WTC11 (cell line): ENCODE data around the gene GNLY. TPM values are rescaled to one million over a fixed set of nuclear protein-coding genes. Genes with fewer than 3 reads are reported as not detected.

Source experiments
- CREB1 ChIP-seq: sonication (generic); formaldehyde crosslinking; IDR thresholded peaks from 2 replicates; pipeline ENCODE4 v1.8.0; 2023; ENCODE audit warnings: mild to moderate bottlenecking, missing genetic modification reagents
- FOXP1 ChIP-seq: sonication (generic); formaldehyde crosslinking; IDR thresholded peaks from 2 replicates; pipeline ENCODE4 v1.8.0; 2022; ENCODE audit warnings: missing genetic modification reagents, mild to moderate bottlenecking, moderate library complexity, borderline replicate concordance
- NFE2L1 ChIP-seq: sonication (generic); formaldehyde crosslinking; IDR thresholded peaks from 2 replicates; pipeline ENCODE4 v1.8.1; 2023; ENCODE audit warnings: missing genetic modification reagents
- NFYB ChIP-seq: sonication (generic); formaldehyde crosslinking; conservative IDR thresholded peaks from 2 replicates; pipeline ENCODE4 v1.8.0; 2022; ENCODE audit warnings: low read depth, missing genetic modification reagents
- NR1H2 ChIP-seq: sonication (generic); formaldehyde crosslinking; IDR thresholded peaks from 2 replicates; pipeline ENCODE4 v1.9.0; 2021; ENCODE audit warnings: mild to moderate bottlenecking, moderate library complexity, missing genetic modification reagents
- OVOL2 ChIP-seq: fragments of 250-450 bp; sonication (Bioruptor Pico); IDR thresholded peaks from 2 replicates; pipeline ENCODE4 v1.9.0; 2021; ENCODE audit warnings: mild to moderate bottlenecking, borderline replicate concordance
- TCF7 ChIP-seq: sonication (generic); formaldehyde crosslinking; IDR thresholded peaks from 2 replicates; pipeline ENCODE4 v1.8.0; 2022; ENCODE audit warnings: mild to moderate bottlenecking, low read depth, missing genetic modification reagents, moderate library complexity
- TEAD1 ChIP-seq: sonication (generic); formaldehyde crosslinking; IDR thresholded peaks from 2 replicates; pipeline ENCODE4 v1.8.0; 2022; ENCODE audit warnings: mild to moderate bottlenecking, missing genetic modification reagents
- ZNF121 ChIP-seq: sonication (generic); formaldehyde crosslinking; IDR thresholded peaks from 2 replicates; pipeline ENCODE4 v1.8.0; 2023; ENCODE audit warnings: missing genetic modification reagents
- ZNF317 ChIP-seq: sonication (generic); formaldehyde crosslinking; IDR thresholded peaks from 2 replicates; pipeline ENCODE4 v1.8.1; 2023; ENCODE audit warnings: low read depth, mild to moderate bottlenecking, moderate library complexity, missing genetic modification reagents, borderline replicate concordance
- total RNA-seq: library from RNA; stranded (reverse); gene quantifications from 3 replicates; pipeline ENCODE4 v1.2.3, GENCODE V29; 2021
- TF ChIP-seq, protein P1 (sequence below): sonication (generic); formaldehyde crosslinking; IDR thresholded peaks from 2 replicates; pipeline ENCODE4 v1.8.1; 2023; ENCODE audit warnings: mild to moderate bottlenecking, missing genetic modification reagents, borderline replicate concordance
- TF ChIP-seq, protein P2 (sequence below): fragments of 200-600 bp; IDR thresholded peaks from 2 replicates; pipeline ENCODE4 v1.8.0; 2022; ENCODE audit warnings: antibody characterized with exemption
- TF ChIP-seq, protein P3 (sequence below): sonication (generic); formaldehyde crosslinking; IDR thresholded peaks from 2 replicates; pipeline ENCODE4 v1.8.1; 2023; ENCODE audit warnings: mild to moderate bottlenecking, moderate library complexity, missing genetic modification reagents
- TF ChIP-seq, protein P4 (sequence below): sonication (generic); formaldehyde crosslinking; IDR thresholded peaks from 2 replicates; pipeline ENCODE4 v1.8.0; 2022; ENCODE audit warnings: mild to moderate bottlenecking, missing genetic modification reagents
- TF ChIP-seq, protein P5 (sequence below): sonication (generic); formaldehyde crosslinking; IDR thresholded peaks from 2 replicates; pipeline ENCODE4 v1.8.1; 2023; ENCODE audit warnings: mild to moderate bottlenecking, missing genetic modification reagents, moderate library complexity
- TF ChIP-seq, protein P6 (sequence below): sonication (generic); formaldehyde crosslinking; IDR thresholded peaks from 2 replicates; pipeline ENCODE4 v1.8.0; 2023; ENCODE audit warnings: missing genetic modification reagents, mild to moderate bottlenecking, borderline replicate concordance

The GNLY gene
- total RNA-seq, 1 experiment from 2014 or later: not detected

DNA sequence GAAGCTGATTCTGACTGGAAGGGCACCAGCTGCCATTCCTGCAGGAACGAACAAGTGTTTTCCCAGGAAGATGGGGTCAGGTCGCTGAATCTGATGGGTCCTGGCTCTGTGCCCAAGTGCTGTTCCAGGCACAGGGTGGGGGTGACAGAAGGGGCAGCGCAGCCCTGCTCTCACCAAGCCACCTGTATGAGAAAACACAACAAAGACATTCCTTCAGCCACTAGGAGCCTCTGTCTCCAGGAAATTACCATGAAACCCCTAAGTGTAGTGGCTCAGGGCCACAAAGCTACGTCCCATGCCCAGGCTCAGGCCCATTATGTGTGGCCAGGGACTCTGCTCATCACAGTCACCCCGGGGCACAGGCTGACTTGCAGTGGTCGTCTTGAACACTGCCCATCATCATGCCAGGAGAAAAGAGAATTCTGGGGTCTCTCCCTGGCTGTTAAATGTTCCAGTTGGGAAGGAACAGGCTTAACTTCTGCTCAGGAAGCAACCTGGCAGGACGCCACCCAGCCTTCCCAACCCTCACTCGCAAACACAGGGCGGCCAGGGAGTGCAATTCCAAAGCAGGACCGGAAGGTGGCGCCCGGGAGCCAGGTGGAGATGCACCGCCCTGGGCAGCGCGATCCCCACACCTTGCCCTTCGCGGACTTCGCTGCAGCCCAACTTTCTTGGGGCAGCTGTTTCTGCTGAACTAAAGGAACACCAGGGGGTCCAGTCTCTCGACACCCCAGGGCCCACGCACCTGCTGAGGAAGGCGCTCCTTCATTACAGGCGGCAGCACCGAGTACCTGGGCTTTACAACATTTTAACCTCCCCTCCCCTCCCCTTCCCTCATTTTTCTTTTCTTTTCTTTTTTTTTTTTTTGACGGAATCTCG, 15.1 kb upstream of the GNLY start (continued):
- no peak for TF ChIP-seq ZNF317 (CRISPR knock-in tag)
- TF ChIP-seq, protein P1, sequence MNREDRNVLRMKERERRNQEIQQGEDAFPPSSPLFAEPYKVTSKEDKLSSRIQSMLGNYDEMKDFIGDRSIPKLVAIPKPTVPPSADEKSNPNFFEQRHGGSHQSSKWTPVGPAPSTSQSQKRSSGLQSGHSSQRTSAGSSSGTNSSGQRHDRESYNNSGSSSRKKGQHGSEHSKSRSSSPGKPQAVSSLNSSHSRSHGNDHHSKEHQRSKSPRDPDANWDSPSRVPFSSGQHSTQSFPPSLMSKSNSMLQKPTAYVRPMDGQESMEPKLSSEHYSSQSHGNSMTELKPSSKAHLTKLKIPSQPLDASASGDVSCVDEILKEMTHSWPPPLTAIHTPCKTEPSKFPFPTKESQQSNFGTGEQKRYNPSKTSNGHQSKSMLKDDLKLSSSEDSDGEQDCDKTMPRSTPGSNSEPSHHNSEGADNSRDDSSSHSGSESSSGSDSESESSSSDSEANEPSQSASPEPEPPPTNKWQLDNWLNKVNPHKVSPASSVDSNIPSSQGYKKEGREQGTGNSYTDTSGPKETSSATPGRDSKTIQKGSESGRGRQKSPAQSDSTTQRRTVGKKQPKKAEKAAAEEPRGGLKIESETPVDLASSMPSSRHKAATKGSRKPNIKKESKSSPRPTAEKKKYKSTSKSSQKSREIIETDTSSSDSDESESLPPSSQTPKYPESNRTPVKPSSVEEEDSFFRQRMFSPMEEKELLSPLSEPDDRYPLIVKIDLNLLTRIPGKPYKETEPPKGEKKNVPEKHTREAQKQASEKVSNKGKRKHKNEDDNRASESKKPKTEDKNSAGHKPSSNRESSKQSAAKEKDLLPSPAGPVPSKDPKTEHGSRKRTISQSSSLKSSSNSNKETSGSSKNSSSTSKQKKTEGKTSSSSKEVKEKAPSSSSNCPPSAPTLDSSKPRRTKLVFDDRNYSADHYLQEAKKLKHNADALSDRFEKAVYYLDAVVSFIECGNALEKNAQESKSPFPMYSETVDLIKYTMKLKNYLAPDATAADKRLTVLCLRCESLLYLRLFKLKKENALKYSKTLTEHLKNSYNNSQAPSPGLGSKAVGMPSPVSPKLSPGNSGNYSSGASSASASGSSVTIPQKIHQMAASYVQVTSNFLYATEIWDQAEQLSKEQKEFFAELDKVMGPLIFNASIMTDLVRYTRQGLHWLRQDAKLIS (CRISPR knock-in tag): no peak
- TF ChIP-seq, protein P2, sequence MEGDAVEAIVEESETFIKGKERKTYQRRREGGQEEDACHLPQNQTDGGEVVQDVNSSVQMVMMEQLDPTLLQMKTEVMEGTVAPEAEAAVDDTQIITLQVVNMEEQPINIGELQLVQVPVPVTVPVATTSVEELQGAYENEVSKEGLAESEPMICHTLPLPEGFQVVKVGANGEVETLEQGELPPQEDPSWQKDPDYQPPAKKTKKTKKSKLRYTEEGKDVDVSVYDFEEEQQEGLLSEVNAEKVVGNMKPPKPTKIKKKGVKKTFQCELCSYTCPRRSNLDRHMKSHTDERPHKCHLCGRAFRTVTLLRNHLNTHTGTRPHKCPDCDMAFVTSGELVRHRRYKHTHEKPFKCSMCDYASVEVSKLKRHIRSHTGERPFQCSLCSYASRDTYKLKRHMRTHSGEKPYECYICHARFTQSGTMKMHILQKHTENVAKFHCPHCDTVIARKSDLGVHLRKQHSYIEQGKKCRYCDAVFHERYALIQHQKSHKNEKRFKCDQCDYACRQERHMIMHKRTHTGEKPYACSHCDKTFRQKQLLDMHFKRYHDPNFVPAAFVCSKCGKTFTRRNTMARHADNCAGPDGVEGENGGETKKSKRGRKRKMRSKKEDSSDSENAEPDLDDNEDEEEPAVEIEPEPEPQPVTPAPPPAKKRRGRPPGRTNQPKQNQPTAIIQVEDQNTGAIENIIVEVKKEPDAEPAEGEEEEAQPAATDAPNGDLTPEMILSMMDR: peak; percentile 96
- TF ChIP-seq NFYB (CRISPR knock-in tag): no peak
- no peak for TF ChIP-seq OVOL2
- TF ChIP-seq ZNF121 (CRISPR knock-in tag): peak; percentile 100
- TF ChIP-seq TEAD1: no peak
- TF ChIP-seq, protein P3, sequence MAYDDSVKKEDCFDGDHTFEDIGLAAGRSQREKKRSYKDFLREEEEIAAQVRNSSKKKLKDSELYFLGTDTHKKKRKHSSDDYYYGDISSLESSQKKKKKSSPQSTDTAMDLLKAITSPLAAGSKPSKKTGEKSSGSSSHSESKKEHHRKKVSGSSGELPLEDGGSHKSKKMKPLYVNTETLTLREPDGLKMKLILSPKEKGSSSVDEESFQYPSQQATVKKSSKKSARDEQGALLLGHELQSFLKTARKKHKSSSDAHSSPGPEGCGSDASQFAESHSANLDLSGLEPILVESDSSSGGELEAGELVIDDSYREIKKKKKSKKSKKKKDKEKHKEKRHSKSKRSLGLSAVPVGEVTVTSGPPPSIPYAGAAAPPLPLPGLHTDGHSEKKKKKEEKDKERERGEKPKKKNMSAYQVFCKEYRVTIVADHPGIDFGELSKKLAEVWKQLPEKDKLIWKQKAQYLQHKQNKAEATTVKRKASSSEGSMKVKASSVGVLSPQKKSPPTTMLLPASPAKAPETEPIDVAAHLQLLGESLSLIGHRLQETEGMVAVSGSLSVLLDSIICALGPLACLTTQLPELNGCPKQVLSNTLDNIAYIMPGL (CRISPR knock-in tag): 0 out of 2 replicates have a peak, but pooled peaks have one; percentile 43
- no peak for TF ChIP-seq CREB1
- TF ChIP-seq, protein P4, sequence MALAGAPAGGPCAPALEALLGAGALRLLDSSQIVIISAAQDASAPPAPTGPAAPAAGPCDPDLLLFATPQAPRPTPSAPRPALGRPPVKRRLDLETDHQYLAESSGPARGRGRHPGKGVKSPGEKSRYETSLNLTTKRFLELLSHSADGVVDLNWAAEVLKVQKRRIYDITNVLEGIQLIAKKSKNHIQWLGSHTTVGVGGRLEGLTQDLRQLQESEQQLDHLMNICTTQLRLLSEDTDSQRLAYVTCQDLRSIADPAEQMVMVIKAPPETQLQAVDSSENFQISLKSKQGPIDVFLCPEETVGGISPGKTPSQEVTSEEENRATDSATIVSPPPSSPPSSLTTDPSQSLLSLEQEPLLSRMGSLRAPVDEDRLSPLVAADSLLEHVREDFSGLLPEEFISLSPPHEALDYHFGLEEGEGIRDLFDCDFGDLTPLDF (CRISPR knock-in tag): no peak
- TF ChIP-seq NFE2L1 (CRISPR knock-in tag): no peak
- TF ChIP-seq, protein P5, sequence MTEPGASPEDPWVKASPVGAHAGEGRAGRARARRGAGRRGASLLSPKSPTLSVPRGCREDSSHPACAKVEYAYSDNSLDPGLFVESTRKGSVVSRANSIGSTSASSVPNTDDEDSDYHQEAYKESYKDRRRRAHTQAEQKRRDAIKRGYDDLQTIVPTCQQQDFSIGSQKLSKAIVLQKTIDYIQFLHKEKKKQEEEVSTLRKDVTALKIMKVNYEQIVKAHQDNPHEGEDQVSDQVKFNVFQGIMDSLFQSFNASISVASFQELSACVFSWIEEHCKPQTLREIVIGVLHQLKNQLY (CRISPR knock-in tag): no peak
- TF ChIP-seq FOXP1 (CRISPR knock-in tag): no peak
- TF ChIP-seq NR1H2 (CRISPR knock-in tag): no peak
- TF ChIP-seq, protein P6, sequence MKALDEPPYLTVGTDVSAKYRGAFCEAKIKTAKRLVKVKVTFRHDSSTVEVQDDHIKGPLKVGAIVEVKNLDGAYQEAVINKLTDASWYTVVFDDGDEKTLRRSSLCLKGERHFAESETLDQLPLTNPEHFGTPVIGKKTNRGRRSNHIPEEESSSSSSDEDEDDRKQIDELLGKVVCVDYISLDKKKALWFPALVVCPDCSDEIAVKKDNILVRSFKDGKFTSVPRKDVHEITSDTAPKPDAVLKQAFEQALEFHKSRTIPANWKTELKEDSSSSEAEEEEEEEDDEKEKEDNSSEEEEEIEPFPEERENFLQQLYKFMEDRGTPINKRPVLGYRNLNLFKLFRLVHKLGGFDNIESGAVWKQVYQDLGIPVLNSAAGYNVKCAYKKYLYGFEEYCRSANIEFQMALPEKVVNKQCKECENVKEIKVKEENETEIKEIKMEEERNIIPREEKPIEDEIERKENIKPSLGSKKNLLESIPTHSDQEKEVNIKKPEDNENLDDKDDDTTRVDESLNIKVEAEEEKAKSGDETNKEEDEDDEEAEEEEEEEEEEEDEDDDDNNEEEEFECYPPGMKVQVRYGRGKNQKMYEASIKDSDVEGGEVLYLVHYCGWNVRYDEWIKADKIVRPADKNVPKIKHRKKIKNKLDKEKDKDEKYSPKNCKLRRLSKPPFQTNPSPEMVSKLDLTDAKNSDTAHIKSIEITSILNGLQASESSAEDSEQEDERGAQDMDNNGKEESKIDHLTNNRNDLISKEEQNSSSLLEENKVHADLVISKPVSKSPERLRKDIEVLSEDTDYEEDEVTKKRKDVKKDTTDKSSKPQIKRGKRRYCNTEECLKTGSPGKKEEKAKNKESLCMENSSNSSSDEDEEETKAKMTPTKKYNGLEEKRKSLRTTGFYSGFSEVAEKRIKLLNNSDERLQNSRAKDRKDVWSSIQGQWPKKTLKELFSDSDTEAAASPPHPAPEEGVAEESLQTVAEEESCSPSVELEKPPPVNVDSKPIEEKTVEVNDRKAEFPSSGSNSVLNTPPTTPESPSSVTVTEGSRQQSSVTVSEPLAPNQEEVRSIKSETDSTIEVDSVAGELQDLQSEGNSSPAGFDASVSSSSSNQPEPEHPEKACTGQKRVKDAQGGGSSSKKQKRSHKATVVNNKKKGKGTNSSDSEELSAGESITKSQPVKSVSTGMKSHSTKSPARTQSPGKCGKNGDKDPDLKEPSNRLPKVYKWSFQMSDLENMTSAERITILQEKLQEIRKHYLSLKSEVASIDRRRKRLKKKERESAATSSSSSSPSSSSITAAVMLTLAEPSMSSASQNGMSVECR (CRISPR knock-in tag): no peak
- TF ChIP-seq TCF7 (CRISPR knock-in tag): no peak
- TF ChIP-seq, all 79 proteins: peak for 5
